Keratinocyte (primary cell): ENCODE data around the gene FABP3.

ENCODE experiments used
- EZH2 ChIP-seq: IDR thresholded peaks from one replicate; pipeline ENCODE4 v1.6.1; 2012; ENCODE audit warnings: inconsistent platforms, mild to moderate bottlenecking, low read length, moderate library complexity
- TF ChIP-seq, protein P1 (sequence below), 3 experiments: IDR thresholded peaks in 1 of 3; conservative IDR thresholded peaks in 1 of 3; optimal IDR thresholded peaks in 1 of 3; 2 replicates in 2 of 3; 3 replicates in 1 of 3; pipeline versions ENCODE3 to v1.5.1; 2011; ENCODE audit warnings: low read length in 3 of 3, mild to moderate bottlenecking in 3 of 3, moderate library complexity in 2 of 3, control low read depth in 1 of 3, inconsistent platforms in 1 of 3; ENCODE audit not compliant: insufficient read depth in 2 of 3; ENCODE audit errors: extremely low read depth in 1 of 3

DNA sequence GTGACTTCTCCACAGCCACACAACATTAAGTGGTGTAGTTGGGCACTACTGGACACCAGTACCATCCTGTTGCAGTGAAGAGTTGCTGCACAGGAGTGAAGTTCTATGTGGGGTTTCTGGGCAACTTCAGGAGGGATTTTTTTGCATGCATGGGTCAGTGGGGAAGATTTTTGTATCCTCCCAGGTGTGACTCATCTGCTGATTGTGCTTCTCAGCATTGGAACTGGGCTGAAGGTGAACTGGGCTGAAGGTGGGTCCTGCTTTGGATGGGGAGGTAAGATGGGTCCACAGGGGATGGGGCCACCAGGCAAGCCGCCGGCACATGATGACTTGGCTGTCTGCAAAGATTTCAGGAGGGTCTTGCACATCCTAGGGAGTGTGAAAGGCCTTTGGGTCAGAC lies 42.8 kb upstream of the FABP3 start:
- TF ChIP-seq, protein P1, sequence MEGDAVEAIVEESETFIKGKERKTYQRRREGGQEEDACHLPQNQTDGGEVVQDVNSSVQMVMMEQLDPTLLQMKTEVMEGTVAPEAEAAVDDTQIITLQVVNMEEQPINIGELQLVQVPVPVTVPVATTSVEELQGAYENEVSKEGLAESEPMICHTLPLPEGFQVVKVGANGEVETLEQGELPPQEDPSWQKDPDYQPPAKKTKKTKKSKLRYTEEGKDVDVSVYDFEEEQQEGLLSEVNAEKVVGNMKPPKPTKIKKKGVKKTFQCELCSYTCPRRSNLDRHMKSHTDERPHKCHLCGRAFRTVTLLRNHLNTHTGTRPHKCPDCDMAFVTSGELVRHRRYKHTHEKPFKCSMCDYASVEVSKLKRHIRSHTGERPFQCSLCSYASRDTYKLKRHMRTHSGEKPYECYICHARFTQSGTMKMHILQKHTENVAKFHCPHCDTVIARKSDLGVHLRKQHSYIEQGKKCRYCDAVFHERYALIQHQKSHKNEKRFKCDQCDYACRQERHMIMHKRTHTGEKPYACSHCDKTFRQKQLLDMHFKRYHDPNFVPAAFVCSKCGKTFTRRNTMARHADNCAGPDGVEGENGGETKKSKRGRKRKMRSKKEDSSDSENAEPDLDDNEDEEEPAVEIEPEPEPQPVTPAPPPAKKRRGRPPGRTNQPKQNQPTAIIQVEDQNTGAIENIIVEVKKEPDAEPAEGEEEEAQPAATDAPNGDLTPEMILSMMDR (optimal IDR thresholded peaks at IDR 0.05 in 1 of 3, IDR thresholded peaks at IDR 0.05 in 1 of 3, conservative IDR thresholded peaks at IDR 0.05 in 1 of 3; ENCODE audit: extremely low read depth in 1 of 3, insufficient read depth in 2 of 3, low read length in 3 of 3): no peak
- no peak for TF ChIP-seq EZH2
